Neutrophil (primary cell): ENCODE results near the gene KIT.

ENCODE experiments used
- H3K27ac ChIP-seq: fragments of 200-600 bp; sonication (generic); 2 replicates; pipeline ENCODE4 v1.5.1; 2016; ENCODE audit warnings: mild to moderate bottlenecking, moderate library complexity
- H3K27me3 ChIP-seq: fragments of 200-600 bp; sonication (generic); 2 replicates; pipeline ENCODE4 v1.6.0; 2016; ENCODE audit warnings: mild to moderate bottlenecking
- H3K36me3 ChIP-seq: fragments of 200-600 bp; sonication (generic); 2 replicates; pipeline ENCODE4 v1.5.1; 2017
- H3K4me1 ChIP-seq, 2 experiments: fragments of 200-600 bp in 1 of 2; sonication (generic) in 1 of 2; 1 replicate in 1 of 2; 2 replicates in 1 of 2; pipeline versions ENCODE4 v1.5.1 to v1.6.1; 2013 to 2016; ENCODE audit warnings: low read depth in 1 of 2, low read length in 1 of 2, mild to moderate bottlenecking in 1 of 2, moderate library complexity in 1 of 2; ENCODE audit not compliant: control insufficient read depth in 1 of 2, insufficient read depth in 1 of 2
- H3K4me3 ChIP-seq, 2 experiments: fragments of 200-600 bp in 1 of 2; sonication (generic) in 1 of 2; 1 replicate in 1 of 2; 2 replicates in 1 of 2; pipeline ENCODE4 v1.5.1; 2013 to 2016; ENCODE audit warnings: low read depth in 1 of 2, low read length in 1 of 2, mild to moderate bottlenecking in 1 of 2, moderate library complexity in 1 of 2
- H3K9me3 ChIP-seq: fragments of 200-600 bp; sonication (generic); 2 replicates; pipeline ENCODE4 v1.5.1; 2016
- CTCF ChIP-seq: fragments of 200-600 bp; sonication (generic); IDR thresholded peaks from 2 replicates; pipeline ENCODE4 v1.5.1; 2016; ENCODE audit warnings: antibody characterized with exemption

The KIT gene

DNA sequence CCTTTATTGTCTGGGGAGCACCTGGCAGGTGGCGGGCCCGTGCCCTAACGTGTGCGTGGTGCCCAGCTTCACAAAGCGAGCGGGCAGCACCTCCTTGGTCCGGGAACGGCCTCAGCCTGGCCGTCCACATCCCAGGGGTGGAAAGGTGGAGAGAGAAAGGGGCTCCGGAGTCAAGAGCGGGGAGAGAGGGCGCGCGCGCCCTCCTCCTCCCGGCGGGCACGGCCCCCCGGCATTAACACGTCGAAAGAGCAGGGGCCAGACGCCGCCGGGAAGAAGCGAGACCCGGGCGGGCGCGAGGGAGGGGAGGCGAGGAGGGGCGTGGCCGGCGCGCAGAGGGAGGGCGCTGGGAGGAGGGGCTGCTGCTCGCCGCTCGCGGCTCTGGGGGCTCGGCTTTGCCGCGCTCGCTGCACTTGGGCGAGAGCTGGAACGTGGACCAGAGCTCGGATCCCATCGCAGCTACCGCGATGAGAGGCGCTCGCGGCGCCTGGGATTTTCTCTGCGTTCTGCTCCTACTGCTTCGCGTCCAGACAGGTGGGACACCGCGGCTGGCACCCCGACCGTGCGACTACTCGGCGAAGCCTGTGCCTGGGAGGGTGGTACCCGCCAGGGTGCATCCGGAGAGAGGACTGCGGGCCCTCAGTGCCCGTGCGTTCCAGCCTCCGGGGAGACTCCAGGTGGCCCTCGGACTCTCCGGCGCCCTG lies at the start of gene KIT:
Gene KIT (plus strand): TSS at position 407 of the 701 bp plus-strand sequence. CDS start 58 bp downstream, at position 465.
- H3K27ac ChIP-seq = no peak within 1 kb of the TSS
- no peaks in the 10 kb centered on the region for H3K36me3 ChIP-seq
- H3K27me3 ChIP-seq = peaks cover 60% of the 10 kb centered on the region
- TF ChIP-seq CTCF = no peak
- peaks cover 20 to 34% of the 10 kb centered on the region in 2 experiments for H3K4me1 ChIP-seq
- no peaks in the 10 kb centered on the region for H3K9me3 ChIP-seq
- H3K4me3 ChIP-seq = peak within 1 kb of the TSS; percentile 40 to 68

- no peaks in the 10 kb centered on the region for H3K36me3 ChIP-seq
- no peaks in the 10 kb centered on the region for H3K4me1 ChIP-seq
- TF ChIP-seq CTCF = no peak
- H3K27me3 ChIP-seq = no peaks in the 10 kb centered on the region
- H3K9me3 ChIP-seq = no peaks in the 10 kb centered on the region
- no peak overlapping the region for H3K27ac ChIP-seq
- H3K4me3 ChIP-seq = no peak overlapping the region
Measured at GRCh38 chr4:54609310-54609709, 48.4 kb upstream of the KIT start.

- TF ChIP-seq CTCF = no peak
- no peaks in the 10 kb centered on the region for H3K36me3 ChIP-seq
- H3K4me3 ChIP-seq = no peak overlapping the region
- no peaks in the 10 kb centered on the region for H3K27me3 ChIP-seq
- H3K9me3 ChIP-seq = no peaks in the 10 kb centered on the region
- no peaks in the 10 kb centered on the region for H3K4me1 ChIP-seq
- no peak overlapping the region for H3K27ac ChIP-seq
Measured at GRCh38 chr4:54614149-54614548, 43.6 kb upstream of the KIT start.

GRCh38 chr4:54620773-54621172 lies 37.0 kb upstream of the KIT start:
- Histone ChIP-seq H3K27ac (no peak overlapping the region), H3K9me3 (no peaks in the 10 kb centered on the region), H3K36me3 (no peaks in the 10 kb centered on the region), H3K4me3 (no peak overlapping the region), H3K27me3 (peaks cover under 1% of the 10 kb centered on the region), H3K4me1 (no peaks in the 10 kb centered on the region)
- TF ChIP-seq CTCF = no peak

- no peak overlapping the region for H3K27ac ChIP-seq
- TF ChIP-seq CTCF = no peak
Measured at GRCh38 chr4:54625391-54625790, 32.4 kb upstream of the KIT start.

More at GRCh38 chr4:54625391-54625790, 32.4 kb upstream of the KIT start:
- Histone ChIP-seq H3K4me1 (no peaks in the 10 kb centered on the region), H3K9me3 (no peaks in the 10 kb centered on the region), H3K36me3 (no peaks in the 10 kb centered on the region), H3K4me3 (no peak overlapping the region), H3K27me3 (peaks cover 6% of the 10 kb centered on the region)
